Measurements from ENCODE around the gene SALL2. TPM values are rescaled to one million over a fixed set of nuclear protein-coding genes. Genes with fewer than 3 reads are reported as not detected.
A peak's percentile ranks its signal among the peaks of the same experiment; 100 is the strongest.

Gene SALL2
- total and polyA plus RNA-seq, 2 of the 8 experiments (the other 6 are each of a cell fraction or from before 2014, with no cell fraction given), result 310 to 360 TPM

DNA sequence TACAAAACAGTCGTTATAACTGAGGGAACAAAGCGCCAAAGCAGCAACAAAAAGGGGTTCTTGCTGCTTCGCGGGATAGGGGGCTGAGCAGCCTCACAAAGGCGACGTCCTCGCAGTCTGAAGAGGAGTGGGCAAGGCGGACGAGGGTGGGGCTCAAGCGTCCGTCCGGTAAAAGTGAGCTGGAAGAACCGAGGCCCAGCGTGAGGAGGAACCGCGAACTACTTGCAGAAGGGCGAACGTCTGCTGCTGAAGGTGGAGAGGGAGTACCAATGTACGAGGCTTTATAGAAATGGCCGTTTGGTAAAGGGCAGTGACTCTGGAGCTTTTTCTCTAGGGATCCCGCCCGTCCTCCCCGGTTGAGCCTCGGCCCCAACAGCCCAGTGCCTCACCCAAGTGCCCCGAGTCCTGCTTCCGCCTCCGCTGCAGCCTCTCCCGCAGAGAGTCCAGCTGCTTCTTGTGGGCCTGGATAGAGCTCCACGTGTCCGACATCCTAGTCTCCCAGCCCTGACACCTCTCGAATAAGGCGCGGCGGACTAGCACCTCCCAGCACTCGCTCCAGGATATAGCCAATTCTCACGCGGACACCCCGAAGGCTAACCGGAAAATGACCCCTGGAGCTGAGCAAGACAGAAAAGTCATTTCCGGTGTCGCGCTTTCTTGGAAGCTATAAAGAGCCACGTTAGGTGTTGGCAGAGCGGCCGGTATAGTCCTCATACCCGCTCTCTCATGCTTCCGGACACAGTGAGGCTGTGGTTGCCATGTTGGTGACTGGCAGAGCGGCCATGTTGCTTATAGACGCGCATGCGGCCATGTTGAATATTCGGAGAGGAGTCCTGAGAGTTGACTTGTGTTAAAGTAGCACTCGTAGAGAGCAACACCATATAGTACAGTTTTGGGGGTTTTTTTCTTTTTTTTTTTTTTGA lies 15.2 kb downstream of the SALL2 start, which contains the start of gene METTL3 (continued):
- no peak for TF ChIP-seq RNF2 (IDR thresholded peaks at IDR 0.05; ENCODE audit: borderline replicate concordance, low read depth, low read length, missing control alignments, poor library complexity, severe bottlenecking)
- TF ChIP-seq KDM5A (IDR thresholded peaks at IDR 0.05; ENCODE audit: low read length), result 0 out of 2 replicates have a peak, but pooled peaks have one; percentile 23
